ENCODE data around the gene MAS1L.
A peak's percentile ranks its signal among the peaks of the same experiment; 100 is the strongest.

Gene MAS1L

GRCh38 chr6:29510202-29510601 is 22.4 kb upstream of the MAS1L start:
- peak; percentile 45 for DNase-seq (ENCODE audit: low spot score)

- no peak for DNase-seq (ENCODE audit: low spot score)
These were observed 22.0 kb upstream of the MAS1L start for GRCh38 chr6:29509711-29510110.

GRCh38 chr6:29509239-29509638 is 21.5 kb upstream of the MAS1L start:
- no peak for DNase-seq (ENCODE audit: low spot score)

- DNase-seq (ENCODE audit: low spot score): no peak
These were observed 19.6 kb upstream of the MAS1L start for GRCh38 chr6:29507319-29507718.

GRCh38 chr6:29506446-29507067 is 18.8 kb upstream of the MAS1L start:
- DNase-seq (ENCODE audit: low spot score): no peak

- DNase-seq (ENCODE audit: low spot score): no peak
These were observed 18.1 kb upstream of the MAS1L start for GRCh38 chr6:29505808-29506207.

GRCh38 chr6:29504961-29505360 is 17.2 kb upstream of the MAS1L start:
- DNase-seq (ENCODE audit: low spot score): no peak

GRCh38 chr6:29502597-29502996 is 14.8 kb upstream of the MAS1L start:
- DNase-seq (ENCODE audit: low spot score): no peak

GRCh38 chr6:29502181-29502580 is 14.4 kb upstream of the MAS1L start:
- no peak for DNase-seq (ENCODE audit: low spot score)

GRCh38 chr6:29501106-29501505 is 13.3 kb upstream of the MAS1L start:
- DNase-seq (ENCODE audit: low spot score): no peak

- no peak for DNase-seq (ENCODE audit: low spot score)
These were observed 12.8 kb upstream of the MAS1L start for GRCh38 chr6:29500594-29500993.

GRCh38 chr6:29499704-29500103 is 11.9 kb upstream of the MAS1L start:
- no peak for DNase-seq (ENCODE audit: low spot score)

- DNase-seq (ENCODE audit: low spot score): no peak
These were observed 9.2 kb upstream of the MAS1L start for GRCh38 chr6:29496961-29497360.

- no peak for DNase-seq (ENCODE audit: low spot score)
These were observed 7.8 kb upstream of the MAS1L start for GRCh38 chr6:29495571-29495970.

- no peak for DNase-seq (ENCODE audit: low spot score)
These were observed 6.4 kb upstream of the MAS1L start for GRCh38 chr6:29494131-29494530.

- DNase-seq (ENCODE audit: low spot score): no peak
These were observed 5.5 kb upstream of the MAS1L start for GRCh38 chr6:29493261-29493660.

- DNase-seq (ENCODE audit: low spot score): no peak
These were observed 3.8 kb upstream of the MAS1L start for GRCh38 chr6:29491574-29491973.

- no peak for DNase-seq (ENCODE audit: low spot score)
These were observed 2.8 kb upstream of the MAS1L start for GRCh38 chr6:29490552-29490951.

- DNase-seq (ENCODE audit: low spot score): no peak
These were observed 2.3 kb upstream of the MAS1L start for GRCh38 chr6:29490055-29490454.

GRCh38 chr6:29489286-29489685 is 1.5 kb upstream of the MAS1L start:
- DNase-seq (ENCODE audit: low spot score): no peak

- no peak for DNase-seq (ENCODE audit: low spot score)
These were observed 1.1 kb upstream of the MAS1L start for GRCh38 chr6:29488874-29489273.

- no peak for DNase-seq (ENCODE audit: low spot score)
These were observed 625 bp downstream of the MAS1L start for GRCh38 chr6:29487131-29487530.

GRCh38 chr6:29486577-29486976 is 1.2 kb downstream of the MAS1L start:
- DNase-seq (ENCODE audit: low spot score): no peak

- DNase-seq (ENCODE audit: low spot score): no peak
These were observed 4.0 kb downstream of the MAS1L start for GRCh38 chr6:29483735-29484134.

GRCh38 chr6:29483186-29483585 is 4.6 kb downstream of the MAS1L start:
- DNase-seq (ENCODE audit: low spot score): no peak
